Measurements from ENCODE around the gene TWIST2. TPM values are rescaled to one million over a fixed set of nuclear protein-coding genes. Genes with fewer than 3 reads are reported as not detected.

Gene TWIST2
- total RNA-seq, 3 donors from 2014 or later, result 38.2 to 200 (median 178) TPM

- H3K4me3 ChIP-seq, result no peak overlapping the region
- no peaks in the 10 kb centered on the region for H3K9me3 ChIP-seq
- H3K4me1 ChIP-seq, result peaks cover under 1 to 10% of the 10 kb centered on the region in 2 donors
- H3K36me3 ChIP-seq, result no peaks in the 10 kb centered on the region
- intact Hi-C loops (cut with DNase I; ENCODE audit: low total_unique reads), result no loop called here
- peak overlapping the region; percentile 2 to 48 for H3K27ac ChIP-seq
- DNase-seq (ENCODE audit: low spot score in 2 of 2), result no peak
- TF ChIP-seq POLR2AphosphoS5 (IDR thresholded peaks at IDR 0.05) (no peak), CTCF (IDR thresholded peaks at IDR 0.05) (no peak), POLR2A (IDR thresholded peaks at IDR 0.05) (no peak)
- no peaks in the 10 kb centered on the region for H3K27me3 ChIP-seq
Measured at GRCh38 chr2:238872628-238873380, 24.9 kb downstream of the TWIST2 start.

- intact Hi-C loops (cut with DNase I; ENCODE audit: low total_unique reads), result no loop called here
- Histone ChIP-seq H3K27me3 (no peaks in the 10 kb centered on the region), H3K4me1 (peaks cover 0 to 4% of the 10 kb centered on the region in 2 donors), H3K9me3 (no peaks in the 10 kb centered on the region), H3K36me3 (no peaks in the 10 kb centered on the region), H3K27ac (peak overlapping the region; percentile 2 to 48), H3K4me3 (no peak overlapping the region)
- TF ChIP-seq POLR2AphosphoS5 (IDR thresholded peaks at IDR 0.05) (no peak), POLR2A (IDR thresholded peaks at IDR 0.05) (no peak), CTCF (IDR thresholded peaks at IDR 0.05) (no peak)
- DNase-seq (ENCODE audit: low spot score in 2 of 2), result no peak
Measured at GRCh38 chr2:238873381-238873801, 25.5 kb downstream of the TWIST2 start.

- DNase-seq (ENCODE audit: low spot score in 2 of 2), result no peak
- H3K4me3 ChIP-seq, result no peak overlapping the region
- H3K9me3 ChIP-seq, result no peaks in the 10 kb centered on the region
- no peaks in the 10 kb centered on the region for H3K27me3 ChIP-seq
- H3K27ac ChIP-seq, result peak overlapping the region in 1 of 2 donors; percentile 55
- H3K36me3 ChIP-seq, result no peaks in the 10 kb centered on the region
- H3K4me1 ChIP-seq, result no peaks in the 10 kb centered on the region
- intact Hi-C loops (cut with DNase I; ENCODE audit: low total_unique reads), result no loop called here
- TF ChIP-seq POLR2A (IDR thresholded peaks at IDR 0.05) (no peak), POLR2AphosphoS5 (IDR thresholded peaks at IDR 0.05) (no peak), CTCF (IDR thresholded peaks at IDR 0.05) (no peak)
Measured at GRCh38 chr2:238873841-238874240, 26.0 kb downstream of the TWIST2 start.

GRCh38 chr2:238874330-238875050, 26.6 kb downstream of the TWIST2 start:
- Histone ChIP-seq H3K36me3 (no peaks in the 10 kb centered on the region), H3K4me1 (no peaks in the 10 kb centered on the region), H3K27ac (peak overlapping the region in 1 of 2 donors; percentile 55), H3K9me3 (no peaks in the 10 kb centered on the region), H3K4me3 (no peak overlapping the region), H3K27me3 (no peaks in the 10 kb centered on the region)
- no peak for DNase-seq (ENCODE audit: low spot score in 2 of 2)
- intact Hi-C loops (cut with DNase I; ENCODE audit: low total_unique reads), result no loop called here
- TF ChIP-seq POLR2AphosphoS5 (IDR thresholded peaks at IDR 0.05), result no peak
- TF ChIP-seq CTCF (IDR thresholded peaks at IDR 0.05), result no peak
- no peak for TF ChIP-seq POLR2A (IDR thresholded peaks at IDR 0.05)

GRCh38 chr2:238875101-238875470, 27.2 kb downstream of the TWIST2 start:
- no peaks in the 10 kb centered on the region for H3K27me3 ChIP-seq
- no peaks in the 10 kb centered on the region for H3K36me3 ChIP-seq
- no peaks in the 10 kb centered on the region for H3K9me3 ChIP-seq
- no peak for TF ChIP-seq POLR2AphosphoS5 (IDR thresholded peaks at IDR 0.05)
- no peak for TF ChIP-seq POLR2A (IDR thresholded peaks at IDR 0.05)
- no peak for TF ChIP-seq CTCF (IDR thresholded peaks at IDR 0.05)
- no peak overlapping the region for H3K4me3 ChIP-seq
- H3K4me1 ChIP-seq, result no peaks in the 10 kb centered on the region
- DNase-seq (ENCODE audit: low spot score in 2 of 2), result no peak
- intact Hi-C loops (cut with DNase I; ENCODE audit: low total_unique reads), result no loop called here
- H3K27ac ChIP-seq, result peak overlapping the region; percentile 16 to 55

Data from breast epithelium (tissue), 4 donors.